Esophagus (tissue), 2 donors: ENCODE measurements around the gene TRIM26. TPM values are rescaled to one million over a fixed set of nuclear protein-coding genes. Genes with fewer than 3 reads are reported as not detected.
"Not testable (repeated sequence)": the region's sequence is repeated elsewhere in the genome, so short reads cannot be mapped to it uniquely, and the experiment has no call there.

Source experiments
- H3K27ac ChIP-seq, 2 donors: one replicate each; pipeline ENCODE4 v1.5.1; 2013; ENCODE audit warnings: low read depth in 2 of 2, mild to moderate bottlenecking in 2 of 2, inconsistent platforms in 1 of 2, low read length in 1 of 2, moderate library complexity in 1 of 2
- H3K27me3 ChIP-seq, 2 donors: one replicate each; pipeline ENCODE4 v1.6.1; 2013; ENCODE audit warnings: low read length in 2 of 2, control low read depth in 1 of 2, mild to moderate bottlenecking in 1 of 2; ENCODE audit not compliant: insufficient read depth in 2 of 2, control insufficient read depth in 1 of 2
- H3K36me3 ChIP-seq, 2 donors: one replicate each; pipeline ENCODE4 v1.6.1; 2013; ENCODE audit warnings: low read length in 1 of 2; ENCODE audit not compliant: control insufficient read depth in 2 of 2, insufficient read depth in 2 of 2
- H3K4me1 ChIP-seq, 2 donors: one replicate each; pipeline ENCODE4 v1.6.1; 2013; ENCODE audit warnings: low read length in 1 of 2; ENCODE audit not compliant: control insufficient read depth in 2 of 2, insufficient read depth in 2 of 2
- H3K4me3 ChIP-seq, 2 donors: one replicate each; pipeline ENCODE4 v1.5.1; 2013; ENCODE audit warnings: low read length in 2 of 2, mild to moderate bottlenecking in 2 of 2, low read depth in 1 of 2, moderate library complexity in 1 of 2
- H3K9me3 ChIP-seq, 2 donors: one replicate each; pipeline ENCODE4 v1.6.1; 2013; ENCODE audit warnings: mild to moderate bottlenecking in 2 of 2, low read depth in 1 of 2, low read length in 1 of 2, moderate library complexity in 1 of 2; ENCODE audit not compliant: control insufficient read depth in 2 of 2, insufficient read depth in 1 of 2
- WGBS, 2 donors: extraction: QIAGEN DNeasy Blood & Tissue Kit; methylation state at CpG; one replicate each; pipeline ENCODE4 v1.1.7; 2013; 5-methylcytosine and 5-hydroxymethylcytosine counted together
- polyA plus RNA-seq, 2 donors: library from polyadenylated mRNA; stranded (reverse); fragments of 200-250 nt; gene quantifications; one replicate each; pipeline ENCODE4 v1.2.3, GENCODE V29; 2013
- donor health status: healthy with polysubstance abuse.
- donor health status: Bipolar disorder and iron deficiency.

TRIM26 gene, protein sequence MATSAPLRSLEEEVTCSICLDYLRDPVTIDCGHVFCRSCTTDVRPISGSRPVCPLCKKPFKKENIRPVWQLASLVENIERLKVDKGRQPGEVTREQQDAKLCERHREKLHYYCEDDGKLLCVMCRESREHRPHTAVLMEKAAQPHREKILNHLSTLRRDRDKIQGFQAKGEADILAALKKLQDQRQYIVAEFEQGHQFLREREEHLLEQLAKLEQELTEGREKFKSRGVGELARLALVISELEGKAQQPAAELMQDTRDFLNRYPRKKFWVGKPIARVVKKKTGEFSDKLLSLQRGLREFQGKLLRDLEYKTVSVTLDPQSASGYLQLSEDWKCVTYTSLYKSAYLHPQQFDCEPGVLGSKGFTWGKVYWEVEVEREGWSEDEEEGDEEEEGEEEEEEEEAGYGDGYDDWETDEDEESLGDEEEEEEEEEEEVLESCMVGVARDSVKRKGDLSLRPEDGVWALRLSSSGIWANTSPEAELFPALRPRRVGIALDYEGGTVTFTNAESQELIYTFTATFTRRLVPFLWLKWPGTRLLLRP
- polyA plus RNA-seq: 10 to 100 TPM; 33.3 to 40.2 TPM

DNA sequence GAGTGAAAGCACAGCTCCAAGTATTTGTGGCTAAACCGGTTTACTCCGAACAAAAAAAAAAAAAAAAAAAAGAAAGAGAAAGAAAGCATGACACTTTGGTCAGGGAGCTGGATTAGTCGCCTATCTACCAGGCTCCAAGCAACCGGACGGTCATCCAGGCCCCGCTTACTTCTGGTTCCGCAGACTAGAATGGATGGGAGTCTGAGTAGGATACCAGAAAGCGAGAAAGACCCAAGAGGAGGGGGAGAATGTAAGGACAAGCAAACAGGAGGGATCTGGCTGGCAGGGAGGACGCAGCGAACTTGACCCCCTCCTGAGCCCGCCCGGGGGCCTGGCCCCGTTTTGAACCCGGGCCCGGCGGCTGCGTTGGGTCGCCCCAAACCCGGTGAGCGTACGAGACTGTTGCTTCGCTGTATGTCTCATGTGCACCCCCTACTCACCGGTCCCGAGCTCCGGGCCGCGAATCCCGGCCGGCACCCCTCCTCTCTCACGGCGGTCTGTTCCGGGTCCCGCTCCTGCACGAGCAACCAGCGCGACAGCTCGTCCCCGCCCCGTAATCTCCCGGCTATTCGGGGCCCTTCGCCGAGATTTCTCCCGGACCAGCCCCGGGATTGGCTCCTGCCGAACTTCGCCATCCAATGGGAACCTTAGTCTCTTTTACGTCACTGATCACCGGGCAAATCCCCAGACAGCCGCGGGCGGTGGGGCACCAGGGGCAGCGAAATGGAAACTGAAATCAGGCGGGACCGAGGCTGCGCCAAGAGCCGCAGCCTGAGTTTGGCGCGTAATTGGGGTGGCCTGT, at the start of gene TRIM26:
Gene TRIM26, minus strand, starts transcription at position 542 of the 802 bp plus-strand sequence. CDS start 14,303 bp downstream, outside the sequence.
- Histone ChIP-seq H3K36me3 (no peaks in the 10 kb centered on the region), H3K27me3 (no peaks in the 10 kb centered on the region), H3K27ac (peak within 1 kb of the TSS; percentile 95 to 99), H3K9me3 (no peaks in the 10 kb centered on the region), H3K4me1 (peaks cover 0 to 6% of the 10 kb centered on the region in 2 donors), H3K4me3 (peak within 1 kb of the TSS; percentile 92 to 95)
- 0% methylated on average over 55 to 59 of the region's 59 CpGs for WGBS, 2 donors

GRCh38 chr6:30260036-30260504, 46.9 kb upstream of the TRIM26 start:
- no peaks in the 10 kb centered on the region for H3K36me3 ChIP-seq
- H3K4me3 ChIP-seq: peak overlapping the region; percentile 62 to 87
- H3K4me1 ChIP-seq: peaks cover 3 to 4% of the 10 kb centered on the region in 2 donors
- H3K27ac ChIP-seq: peak overlapping the region in 1 of 2 donors; percentile 59
- H3K9me3 ChIP-seq: no peaks in the 10 kb centered on the region
- H3K27me3 ChIP-seq: no peaks in the 10 kb centered on the region
- 12% methylated on average over 40 of the region's 40 CpGs for WGBS, 2 donors

DNA sequence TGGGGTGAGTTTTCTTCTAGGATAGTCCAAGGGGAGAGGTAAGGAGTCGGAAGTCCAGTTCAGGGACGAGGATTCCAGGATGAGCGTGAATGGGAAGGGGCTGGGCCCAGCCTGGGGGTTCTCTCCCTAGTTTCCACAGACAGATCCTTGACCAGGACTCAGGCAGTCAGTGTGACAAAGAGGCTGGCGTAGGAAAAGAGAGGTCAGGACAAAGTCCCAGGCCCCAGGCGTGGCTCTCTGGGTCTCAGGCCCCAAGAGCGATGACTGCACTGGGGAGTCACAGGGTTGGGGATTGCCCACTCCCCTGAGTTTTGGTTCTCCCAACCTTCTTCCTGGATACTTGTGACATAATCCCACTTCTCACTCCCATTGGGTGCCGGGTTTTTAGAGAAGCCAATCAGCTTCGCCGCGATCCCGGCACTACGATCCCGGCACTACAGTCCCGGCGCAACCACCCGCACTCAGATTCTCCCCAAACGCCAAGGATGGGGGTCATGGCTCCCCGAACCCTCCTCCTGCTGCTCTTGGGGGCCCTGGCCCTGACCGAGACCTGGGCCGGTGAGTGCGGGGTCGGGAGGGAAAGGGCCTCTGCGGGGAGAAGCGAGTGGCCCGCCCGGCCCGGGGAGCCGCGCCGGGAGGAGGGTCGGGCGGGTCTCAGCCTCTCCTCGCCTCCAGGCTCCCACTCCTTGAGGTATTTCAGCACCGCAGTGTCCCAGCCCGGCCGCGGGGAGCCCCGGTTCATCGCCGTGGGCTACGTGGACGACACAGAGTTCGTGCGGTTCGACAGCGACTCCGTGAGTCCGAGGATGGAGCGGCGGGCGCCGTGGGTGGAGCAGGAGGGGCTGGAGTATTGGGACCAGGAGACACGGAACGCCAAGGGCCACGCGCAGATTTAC, 46.2 kb upstream of the TRIM26 start:
- H3K27ac ChIP-seq: peak overlapping the region; percentile 59 to 78
- H3K27me3 ChIP-seq: no peaks in the 10 kb centered on the region
- peak overlapping the region; percentile 62 to 87 for H3K4me3 ChIP-seq
- H3K36me3 ChIP-seq: no peaks in the 10 kb centered on the region
- H3K9me3 ChIP-seq: no peaks in the 10 kb centered on the region
- WGBS, 2 donors: 1% methylated on average over 55 to 56 of the region's 56 CpGs
- H3K4me1 ChIP-seq: peaks cover 3 to 4% of the 10 kb centered on the region in 2 donors

DNA sequence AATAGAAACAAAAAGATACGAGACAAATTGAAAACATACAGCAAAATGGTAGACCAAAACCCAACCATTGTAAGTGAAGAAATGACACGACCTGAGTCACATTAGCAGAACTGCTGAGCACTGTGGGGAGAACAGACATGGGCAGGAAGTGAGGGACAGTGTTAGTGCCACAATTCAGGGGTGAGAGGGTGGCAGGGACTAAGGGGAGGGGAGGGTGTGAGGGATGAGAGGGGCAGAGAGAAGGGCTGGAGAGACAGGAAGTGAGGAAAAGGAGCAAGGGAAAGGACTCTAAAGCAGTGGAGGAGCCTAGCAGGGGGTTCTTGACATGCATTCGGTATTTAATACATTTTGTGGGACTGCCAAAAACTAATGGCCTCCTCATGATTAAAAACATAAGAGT, 45.0 kb upstream of the TRIM26 start:
- Histone ChIP-seq H3K36me3 (no peaks in the 10 kb centered on the region), H3K9me3 (no peaks in the 10 kb centered on the region), H3K27me3 (no peaks in the 10 kb centered on the region), H3K27ac (no peak overlapping the region), H3K4me1 (peaks cover 3 to 4% of the 10 kb centered on the region in 2 donors), H3K4me3 (no peak overlapping the region)
- 54 to 67% methylated on average over 3 of the region's 3 CpGs for WGBS, 2 donors

GRCh38 chr6:30252417-30252816, 39.2 kb upstream of the TRIM26 start:
- H3K27me3 ChIP-seq, H3K4me1 ChIP-seq, H3K27ac ChIP-seq, H3K9me3 ChIP-seq, H3K36me3 ChIP-seq, H3K4me3 ChIP-seq: not testable (repeated sequence)
- 98 to 100% methylated on average over 1 of the region's 1 CpG for WGBS, 2 donors

DNA sequence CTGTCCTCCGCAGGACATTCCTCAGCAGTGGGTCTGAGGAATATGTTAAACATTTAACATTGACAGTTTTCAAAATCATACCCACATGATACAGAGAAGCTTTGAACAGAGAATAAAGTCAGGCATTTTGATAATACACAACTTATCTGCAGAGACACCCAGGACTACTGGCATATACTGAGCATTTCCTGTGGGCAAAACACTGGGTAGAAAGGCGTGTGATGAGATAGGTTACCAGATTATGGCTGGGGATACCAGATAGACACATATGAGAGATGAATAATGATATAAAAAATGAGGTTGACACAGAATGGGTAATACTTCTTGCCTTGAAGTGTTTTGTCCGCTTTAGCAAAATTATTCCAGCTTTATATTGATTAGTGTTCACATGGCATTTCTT, 31.4 kb upstream of the TRIM26 start:
- no peaks in the 10 kb centered on the region for H3K4me1 ChIP-seq
- H3K27me3 ChIP-seq: no peaks in the 10 kb centered on the region
- no peaks in the 10 kb centered on the region for H3K9me3 ChIP-seq
- H3K4me3 ChIP-seq: no peak overlapping the region
- WGBS, 2 donors: 84 to 87% methylated on average over 3 of the region's 3 CpGs
- no peaks in the 10 kb centered on the region for H3K36me3 ChIP-seq
- no peak overlapping the region for H3K27ac ChIP-seq

DNA sequence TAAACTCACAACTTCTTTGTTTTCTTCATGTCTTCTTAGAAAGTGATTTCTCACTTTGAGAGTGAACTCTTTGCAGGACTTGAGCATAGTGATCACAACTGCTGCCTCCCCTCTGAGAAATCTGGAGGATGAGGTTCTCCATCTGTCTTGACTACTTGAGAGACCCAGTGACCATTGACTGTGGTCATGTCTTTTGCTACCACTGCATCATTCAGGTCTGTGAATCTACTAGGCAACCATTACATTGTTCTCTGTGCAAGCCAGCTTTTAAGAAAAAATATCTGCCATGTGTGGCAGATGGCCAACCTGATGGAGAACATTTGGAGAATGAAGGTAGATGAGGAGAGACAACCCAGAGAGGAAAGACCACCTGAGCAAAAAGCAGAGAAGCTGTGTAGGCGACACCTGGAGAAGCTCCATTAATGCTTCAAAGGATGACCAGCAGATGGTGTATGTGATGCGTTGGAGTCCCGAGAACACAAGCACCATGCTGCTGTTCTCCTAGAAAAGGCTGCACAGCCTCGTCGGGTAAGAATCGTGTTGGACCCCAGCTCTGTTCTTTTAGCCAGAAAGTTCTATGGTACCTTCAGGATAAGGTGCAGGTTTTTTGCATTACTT, 25.1 kb upstream of the TRIM26 start:
- 49 to 62% methylated on average over 6 of the region's 6 CpGs for WGBS, 2 donors

GRCh38 chr6:30234356-30234755, 21.1 kb upstream of the TRIM26 start:
- no peaks in the 10 kb centered on the region for H3K27me3 ChIP-seq
- H3K4me1 ChIP-seq: no peaks in the 10 kb centered on the region
- H3K36me3 ChIP-seq: no peaks in the 10 kb centered on the region
- no peak overlapping the region for H3K27ac ChIP-seq
- 37 to 48% methylated on average over 2 of the region's 2 CpGs for WGBS, 2 donors
- no peaks in the 10 kb centered on the region for H3K9me3 ChIP-seq
- H3K4me3 ChIP-seq: no peak overlapping the region

More for the DNA sequence above, 25.1 kb upstream of the TRIM26 start:
- Histone ChIP-seq H3K9me3 (no peaks in the 10 kb centered on the region), H3K36me3 (no peaks in the 10 kb centered on the region), H3K4me1 (no peaks in the 10 kb centered on the region), H3K27me3 (no peaks in the 10 kb centered on the region), H3K27ac (no peak overlapping the region), H3K4me3 (no peak overlapping the region)
